Activated CD8-positive, alpha-beta memory T cell treated with anti-CD3 and anti-CD28 coated beads, Interleukin-2, amount 50 U/mL, for 1 hour (primary cell): ENCODE results near the gene REST.
"Not testable (repeated sequence)": the region's sequence is repeated elsewhere in the genome, so short reads cannot be mapped to it uniquely, and the experiment has no call there.

Source experiments
- DNase-seq: peaks from one replicate; pipeline ENCODE4 v3.0.0-alpha.2; 2020; ENCODE audit errors: extremely low read depth

REST gene, protein sequence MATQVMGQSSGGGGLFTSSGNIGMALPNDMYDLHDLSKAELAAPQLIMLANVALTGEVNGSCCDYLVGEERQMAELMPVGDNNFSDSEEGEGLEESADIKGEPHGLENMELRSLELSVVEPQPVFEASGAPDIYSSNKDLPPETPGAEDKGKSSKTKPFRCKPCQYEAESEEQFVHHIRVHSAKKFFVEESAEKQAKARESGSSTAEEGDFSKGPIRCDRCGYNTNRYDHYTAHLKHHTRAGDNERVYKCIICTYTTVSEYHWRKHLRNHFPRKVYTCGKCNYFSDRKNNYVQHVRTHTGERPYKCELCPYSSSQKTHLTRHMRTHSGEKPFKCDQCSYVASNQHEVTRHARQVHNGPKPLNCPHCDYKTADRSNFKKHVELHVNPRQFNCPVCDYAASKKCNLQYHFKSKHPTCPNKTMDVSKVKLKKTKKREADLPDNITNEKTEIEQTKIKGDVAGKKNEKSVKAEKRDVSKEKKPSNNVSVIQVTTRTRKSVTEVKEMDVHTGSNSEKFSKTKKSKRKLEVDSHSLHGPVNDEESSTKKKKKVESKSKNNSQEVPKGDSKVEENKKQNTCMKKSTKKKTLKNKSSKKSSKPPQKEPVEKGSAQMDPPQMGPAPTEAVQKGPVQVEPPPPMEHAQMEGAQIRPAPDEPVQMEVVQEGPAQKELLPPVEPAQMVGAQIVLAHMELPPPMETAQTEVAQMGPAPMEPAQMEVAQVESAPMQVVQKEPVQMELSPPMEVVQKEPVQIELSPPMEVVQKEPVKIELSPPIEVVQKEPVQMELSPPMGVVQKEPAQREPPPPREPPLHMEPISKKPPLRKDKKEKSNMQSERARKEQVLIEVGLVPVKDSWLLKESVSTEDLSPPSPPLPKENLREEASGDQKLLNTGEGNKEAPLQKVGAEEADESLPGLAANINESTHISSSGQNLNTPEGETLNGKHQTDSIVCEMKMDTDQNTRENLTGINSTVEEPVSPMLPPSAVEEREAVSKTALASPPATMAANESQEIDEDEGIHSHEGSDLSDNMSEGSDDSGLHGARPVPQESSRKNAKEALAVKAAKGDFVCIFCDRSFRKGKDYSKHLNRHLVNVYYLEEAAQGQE

DNA sequence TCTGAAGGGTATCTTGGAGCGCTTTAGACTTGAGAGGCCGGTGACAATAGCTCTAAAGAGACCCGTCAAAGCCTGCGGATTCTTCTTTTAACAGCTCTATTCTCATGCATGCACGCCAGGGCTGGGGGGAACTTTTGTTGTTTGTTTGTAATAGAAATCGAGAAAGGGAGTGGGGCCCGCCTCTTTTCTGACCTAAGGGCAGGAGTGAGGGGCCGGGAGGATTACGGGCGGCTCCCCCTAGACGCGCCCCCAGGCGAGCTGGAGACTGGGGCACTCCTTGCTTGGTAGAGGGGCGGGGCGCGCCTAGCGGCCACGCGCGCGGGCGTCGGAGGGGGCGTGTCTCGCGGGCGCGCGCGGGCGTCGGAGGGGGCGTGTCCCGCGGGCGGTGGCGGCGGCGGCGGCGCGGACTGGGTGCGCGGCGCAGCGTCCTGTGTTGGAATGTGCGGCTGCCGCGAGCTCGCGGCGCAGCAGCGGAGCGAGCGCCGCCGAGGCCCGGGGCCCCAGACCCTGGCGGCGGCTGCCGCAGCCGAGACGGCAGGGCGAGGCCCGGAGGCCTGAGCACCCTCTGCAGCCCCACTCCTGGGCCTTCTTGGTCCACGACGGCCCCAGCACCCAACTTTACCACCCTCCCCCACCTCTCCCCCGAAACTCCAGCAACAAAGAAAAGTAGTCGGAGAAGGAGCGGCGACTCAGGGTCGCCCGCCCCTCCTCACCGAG is at the start of gene REST:
TSS of gene REST (plus strand) at position 412 of the 717 bp plus-strand sequence. CDS start 2,739 bp downstream, outside the sequence.
- peak; percentile 32 for DNase-seq

GRCh38 chr4:56859841-56860240 is 47.9 kb upstream of the REST start:
- DNase-seq = no peak

DNA sequence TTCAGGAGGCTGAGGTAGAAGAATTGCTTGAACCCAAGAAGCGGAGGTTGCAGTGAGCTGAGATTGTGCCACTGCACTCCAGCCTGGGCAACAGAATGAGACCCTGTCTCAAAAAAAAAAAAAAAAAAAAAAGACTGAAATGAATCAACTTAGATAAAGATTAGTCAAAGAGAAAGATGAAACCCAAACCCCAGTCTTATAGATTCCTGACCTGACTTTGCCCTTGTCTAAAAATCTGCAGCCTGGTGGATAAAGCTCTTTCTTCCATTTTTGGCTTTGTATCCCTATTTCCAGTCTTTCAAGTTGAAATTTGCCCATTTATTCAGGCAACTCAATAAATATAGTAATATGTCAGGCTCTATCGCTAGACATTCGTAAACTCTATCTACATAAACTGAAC is 46.9 kb upstream of the REST start:
- no peak for DNase-seq

DNA sequence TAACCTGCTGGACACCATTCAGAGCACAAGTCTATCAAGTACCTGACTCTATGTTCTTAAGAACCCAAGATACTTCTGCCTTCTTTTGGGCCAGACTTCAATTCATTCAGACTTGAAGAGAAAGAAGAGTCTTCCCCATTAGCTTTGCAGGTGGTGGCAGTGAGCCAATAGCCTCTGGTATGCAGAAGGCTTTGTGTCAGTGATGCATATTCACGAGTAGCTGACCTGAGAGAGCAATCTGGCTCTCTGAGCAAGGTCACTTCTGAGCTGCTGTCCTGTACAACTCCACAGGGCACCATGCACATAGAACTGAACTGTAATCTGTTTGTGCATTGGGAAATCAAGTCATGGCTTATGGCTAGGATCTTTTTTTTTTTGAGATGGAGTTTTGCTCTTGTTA is 46.3 kb upstream of the REST start:
- no peak for DNase-seq

- DNase-seq = no peak
Measured at GRCh38 chr4:56863441-56864139, 44.1 kb upstream of the REST start.

- DNase-seq = no peak
Measured at GRCh38 chr4:56870946-56871345, 36.8 kb upstream of the REST start.

GRCh38 chr4:56871371-56871866 is 36.3 kb upstream of the REST start:
- no peak for DNase-seq

- DNase-seq = no peak
Measured at GRCh38 chr4:56874166-56874565, 33.5 kb upstream of the REST start.

DNA sequence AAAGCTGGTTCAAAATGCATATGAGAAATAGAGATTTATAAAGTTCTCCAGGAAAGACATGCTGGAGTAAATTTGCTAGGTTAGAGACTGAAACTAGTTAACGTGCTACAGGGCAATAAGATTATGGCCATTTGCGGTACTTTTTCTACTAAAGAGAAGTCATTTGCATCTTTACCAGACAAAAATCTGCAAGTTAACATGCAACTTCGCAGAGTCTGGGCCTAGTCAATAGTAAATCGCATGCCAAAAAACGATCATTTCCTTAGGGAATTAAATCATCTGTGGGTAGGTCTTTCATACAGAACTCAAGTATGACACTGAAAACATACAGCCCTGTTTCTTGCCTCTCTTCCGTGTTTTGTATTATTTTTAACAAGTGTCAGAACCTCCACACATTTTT is 32.8 kb upstream of the REST start:
- DNase-seq = no peak

GRCh38 chr4:56876264-56876663 is 31.4 kb upstream of the REST start:
- no peak for DNase-seq

GRCh38 chr4:56879996-56880395 is 27.7 kb upstream of the REST start:
- no peak for DNase-seq

DNA sequence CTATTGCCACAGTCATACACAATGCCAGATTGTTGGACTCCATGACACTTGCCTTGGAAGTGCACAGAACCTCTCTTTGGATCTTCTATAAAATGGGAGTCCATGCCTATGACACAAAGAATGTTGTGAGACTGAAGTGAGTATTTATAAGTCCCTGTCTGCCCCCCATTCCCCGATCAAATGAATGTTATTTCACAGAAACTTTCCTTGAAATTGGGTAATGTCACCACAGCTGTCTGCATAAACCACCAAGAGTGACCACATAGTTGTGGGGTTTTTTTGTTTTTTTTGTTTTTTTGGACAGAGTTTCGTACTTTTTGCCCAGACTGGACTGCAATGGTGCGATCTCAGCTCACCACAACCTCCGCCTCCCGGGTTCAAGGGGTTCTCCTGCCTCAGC is 27.1 kb upstream of the REST start:
- no peak for DNase-seq

GRCh38 chr4:56884511-56884910 is 23.2 kb upstream of the REST start:
- not testable (repeated sequence) for DNase-seq

GRCh38 chr4:56892691-56893090 is 15.0 kb upstream of the REST start:
- no peak for DNase-seq

- not testable (repeated sequence) for DNase-seq
Measured at GRCh38 chr4:56897842-56898241, 9.9 kb upstream of the REST start.

GRCh38 chr4:56900186-56900585 is 7.5 kb upstream of the REST start:
- DNase-seq = not testable (repeated sequence)

DNA sequence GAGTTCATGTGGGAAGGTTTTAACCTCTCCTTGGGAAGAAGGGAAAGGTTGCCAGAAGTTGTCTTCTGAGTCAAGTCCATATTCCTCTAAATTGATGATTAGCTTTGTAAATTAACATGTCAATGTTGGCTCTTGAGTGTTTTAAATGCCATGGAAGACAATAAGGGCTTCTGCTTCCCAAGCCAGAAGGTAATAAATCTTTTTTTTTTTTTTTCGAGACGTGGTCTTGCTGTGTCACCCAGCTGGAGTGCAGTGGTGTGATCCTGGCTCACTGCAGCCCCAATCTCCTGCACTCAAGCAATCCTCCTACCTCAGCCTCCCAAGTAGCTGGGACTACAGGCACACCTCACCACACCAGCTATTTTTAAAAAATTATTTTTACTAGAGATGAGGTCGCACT is 5.0 kb upstream of the REST start:
- no peak for DNase-seq

DNA sequence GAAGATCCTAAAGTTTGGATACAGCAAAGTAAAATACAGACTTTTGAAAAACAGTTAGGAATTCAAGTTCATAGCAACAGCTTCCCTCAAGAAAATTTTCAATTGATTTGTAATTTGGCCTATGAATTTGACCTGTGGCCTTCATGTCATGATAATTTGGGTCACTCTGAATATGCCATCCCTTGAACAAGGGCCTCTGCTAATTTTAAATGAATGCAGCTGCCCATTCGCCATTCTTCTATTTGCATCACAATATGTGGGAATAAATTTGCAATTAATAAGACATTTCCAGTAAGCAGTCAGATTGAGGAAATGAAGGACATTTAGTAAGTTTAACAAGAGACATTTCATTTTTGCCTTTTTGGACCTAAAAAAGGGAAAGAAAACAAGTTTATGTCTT is 1.9 kb upstream of the REST start:
- no peak for DNase-seq

DNA sequence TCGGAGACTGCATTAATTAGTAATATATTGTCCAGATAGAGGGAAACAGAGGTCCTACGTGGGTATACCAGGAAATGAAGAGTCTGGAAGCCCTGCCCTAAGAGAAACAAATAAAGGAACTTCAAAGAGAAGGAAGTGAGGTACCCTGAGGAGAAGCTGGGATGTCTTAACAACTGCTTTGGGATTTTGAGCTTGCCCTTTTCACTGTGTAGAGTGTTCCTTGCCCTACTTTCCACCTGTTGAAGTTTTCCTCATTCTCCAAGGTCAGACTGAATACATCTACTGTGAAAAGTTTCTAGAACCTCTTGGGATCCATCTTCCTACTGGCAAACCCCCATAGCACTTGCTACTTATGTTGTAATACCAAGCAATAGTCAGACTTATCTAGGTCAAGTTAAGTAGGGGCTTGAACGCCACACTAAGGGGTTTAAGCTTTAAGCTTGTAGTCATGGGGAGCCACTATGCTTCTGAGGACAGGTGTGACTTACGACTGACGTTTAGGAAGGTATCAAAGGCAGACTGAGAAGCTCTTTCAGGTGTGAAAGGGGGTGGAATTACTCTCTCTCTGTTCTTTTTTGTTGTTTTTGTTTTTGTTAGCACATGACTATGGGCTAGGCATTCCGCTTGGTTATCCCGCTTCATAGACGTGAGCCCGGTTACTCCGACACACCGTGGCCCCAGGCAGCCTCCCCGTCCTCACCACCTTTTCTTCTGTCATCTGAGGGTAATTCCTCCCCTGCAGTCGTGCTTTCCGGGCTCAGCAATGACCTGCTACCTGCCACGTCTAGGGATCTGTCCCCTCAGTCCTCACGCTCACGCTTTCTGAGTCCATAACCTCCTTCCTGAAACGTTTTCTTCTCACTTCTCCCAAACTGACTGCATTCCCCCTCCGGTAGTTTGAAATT is 959 bp upstream of the REST start:
- DNase-seq = no peak
